Measurements from ENCODE around the gene ATG16L1.

The ATG16L1 gene

DNA sequence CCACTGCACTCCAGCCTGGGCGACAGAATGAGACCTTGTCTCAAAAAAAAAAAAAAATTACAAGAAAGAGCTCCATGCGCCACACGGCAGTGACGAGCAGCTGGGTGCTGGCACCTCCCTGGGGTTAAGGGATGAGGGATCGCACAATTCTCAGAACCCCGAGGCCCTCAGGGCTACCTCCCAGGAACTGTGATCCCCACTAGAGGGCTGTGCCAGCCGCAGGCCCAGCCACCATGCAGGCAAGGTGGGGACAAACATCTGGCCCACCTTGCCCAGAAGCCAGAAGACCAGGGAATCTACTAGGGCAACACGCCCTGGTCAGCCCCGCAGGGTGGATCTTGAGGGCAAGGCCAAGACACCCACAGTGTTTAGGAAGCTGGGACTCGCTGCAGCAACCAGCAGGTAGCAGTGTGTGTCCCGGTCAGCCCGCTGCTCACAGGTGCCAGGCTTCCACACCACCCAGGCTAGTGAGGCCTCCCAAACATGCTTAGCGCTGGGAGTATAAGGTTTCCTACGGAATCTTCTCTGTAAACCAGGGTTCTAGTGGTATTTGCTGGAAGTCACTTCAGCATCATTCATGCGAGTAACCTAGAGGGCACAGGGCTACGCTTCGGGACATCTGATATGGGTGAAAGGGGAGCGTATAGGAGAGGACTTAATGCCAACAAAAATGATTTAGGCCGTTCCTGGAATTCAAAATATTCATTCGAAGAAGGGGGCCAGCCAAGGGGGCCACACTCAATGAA, 62.9 kb downstream of the ATG16L1 start:
- H3K27ac ChIP-seq, result no peak overlapping the region
- TF ChIP-seq, protein P1, sequence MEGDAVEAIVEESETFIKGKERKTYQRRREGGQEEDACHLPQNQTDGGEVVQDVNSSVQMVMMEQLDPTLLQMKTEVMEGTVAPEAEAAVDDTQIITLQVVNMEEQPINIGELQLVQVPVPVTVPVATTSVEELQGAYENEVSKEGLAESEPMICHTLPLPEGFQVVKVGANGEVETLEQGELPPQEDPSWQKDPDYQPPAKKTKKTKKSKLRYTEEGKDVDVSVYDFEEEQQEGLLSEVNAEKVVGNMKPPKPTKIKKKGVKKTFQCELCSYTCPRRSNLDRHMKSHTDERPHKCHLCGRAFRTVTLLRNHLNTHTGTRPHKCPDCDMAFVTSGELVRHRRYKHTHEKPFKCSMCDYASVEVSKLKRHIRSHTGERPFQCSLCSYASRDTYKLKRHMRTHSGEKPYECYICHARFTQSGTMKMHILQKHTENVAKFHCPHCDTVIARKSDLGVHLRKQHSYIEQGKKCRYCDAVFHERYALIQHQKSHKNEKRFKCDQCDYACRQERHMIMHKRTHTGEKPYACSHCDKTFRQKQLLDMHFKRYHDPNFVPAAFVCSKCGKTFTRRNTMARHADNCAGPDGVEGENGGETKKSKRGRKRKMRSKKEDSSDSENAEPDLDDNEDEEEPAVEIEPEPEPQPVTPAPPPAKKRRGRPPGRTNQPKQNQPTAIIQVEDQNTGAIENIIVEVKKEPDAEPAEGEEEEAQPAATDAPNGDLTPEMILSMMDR (IDR thresholded peaks at IDR 0.05), result no peak
- no peaks in the 10 kb centered on the region for H3K4me1 ChIP-seq
- no peak overlapping the region for H3K9ac ChIP-seq
- H3K27me3 ChIP-seq (ENCODE audit: control insufficient read depth, insufficient read depth, low read length), result no peaks in the 10 kb centered on the region
- H3K36me3 ChIP-seq (ENCODE audit: control insufficient read depth, insufficient read depth, low read length), result no peaks in the 10 kb centered on the region
- H2AFZ ChIP-seq, result peak overlapping the region; percentile 58
- H3K4me3 ChIP-seq (ENCODE audit: low read depth, low read length), result no peak overlapping the region
- H3K9me3 ChIP-seq (ENCODE audit: control insufficient read depth, low read length), result no peaks in the 10 kb centered on the region
- no peak overlapping the region for H3K4me2 ChIP-seq (ENCODE audit: low read length)
- H3K79me2 ChIP-seq, result no peaks in the 10 kb centered on the region

DNA sequence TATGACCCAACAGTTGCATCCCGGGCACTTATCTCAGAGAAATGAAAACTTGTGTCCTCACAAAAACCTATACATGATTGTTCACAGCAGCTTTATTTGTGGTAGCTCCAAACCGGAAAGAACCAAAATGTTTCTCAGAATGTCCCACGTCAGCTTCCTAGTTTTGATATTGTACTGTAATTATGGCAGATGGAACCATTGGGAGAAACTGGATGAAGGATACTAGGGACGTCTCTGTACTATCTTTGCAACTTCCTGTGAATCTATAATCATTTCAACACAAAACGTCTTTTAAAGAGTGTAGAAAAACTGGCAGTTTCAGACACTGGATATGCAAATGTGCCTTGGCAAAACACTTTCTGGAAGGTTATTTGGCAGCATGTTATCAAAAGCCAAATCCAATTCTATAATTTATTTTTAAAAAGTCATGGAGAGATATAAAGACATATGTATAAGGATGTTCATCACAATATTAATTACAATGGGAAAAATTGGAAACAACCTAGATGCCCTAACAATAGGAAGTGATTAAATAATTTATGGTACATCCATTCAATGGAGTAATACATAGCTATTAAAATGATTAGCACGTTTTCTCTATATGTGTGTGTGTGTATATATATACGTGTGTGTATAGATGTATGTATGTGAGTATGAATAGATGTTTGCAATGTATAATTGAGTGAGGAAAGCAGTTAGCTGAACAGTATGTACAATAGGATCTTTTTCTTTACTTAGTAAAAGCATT, 65.9 kb downstream of the ATG16L1 start:
- H3K36me3 ChIP-seq (ENCODE audit: control insufficient read depth, insufficient read depth, low read length), result no peaks in the 10 kb centered on the region
- no peaks in the 10 kb centered on the region for H3K4me1 ChIP-seq
- H3K27me3 ChIP-seq (ENCODE audit: control insufficient read depth, insufficient read depth, low read length), result no peaks in the 10 kb centered on the region
- H3K9ac ChIP-seq, result no peak overlapping the region
- no peaks in the 10 kb centered on the region for H3K79me2 ChIP-seq
- no peak overlapping the region for H3K4me2 ChIP-seq (ENCODE audit: low read length)
- H3K27ac ChIP-seq, result no peak overlapping the region
- no peaks in the 10 kb centered on the region for H3K9me3 ChIP-seq (ENCODE audit: control insufficient read depth, low read length)
- no peak overlapping the region for H2AFZ ChIP-seq
- no peak overlapping the region for H3K4me3 ChIP-seq (ENCODE audit: low read depth, low read length)
- TF ChIP-seq, protein P1 (IDR thresholded peaks at IDR 0.05), result no peak

DNA sequence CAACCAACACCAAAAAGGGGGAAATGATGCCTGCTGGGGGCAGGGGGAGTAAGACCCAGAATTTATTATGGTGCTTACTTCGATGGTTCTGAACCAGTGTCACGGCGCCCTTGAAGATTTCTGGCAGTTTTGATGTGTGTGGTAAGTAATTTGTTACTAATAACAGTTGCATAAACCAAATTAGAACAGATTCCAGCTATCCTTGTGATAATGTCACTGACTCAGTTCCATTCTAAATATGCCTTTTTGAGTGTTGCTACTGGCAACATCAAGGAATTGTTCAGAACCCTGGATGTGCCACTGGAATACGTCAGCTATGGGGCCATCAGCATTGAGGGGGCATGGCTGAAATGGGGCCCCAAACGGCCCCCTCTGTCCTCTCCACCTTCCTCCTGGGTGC, 67.8 kb downstream of the ATG16L1 start:
- Histone ChIP-seq H3K9me3 (ENCODE audit: control insufficient read depth, low read length) (no peaks in the 10 kb centered on the region), H3K36me3 (ENCODE audit: control insufficient read depth, insufficient read depth, low read length) (no peaks in the 10 kb centered on the region), H2AFZ (no peak overlapping the region), H3K4me1 (no peaks in the 10 kb centered on the region), H3K27me3 (ENCODE audit: control insufficient read depth, insufficient read depth, low read length) (no peaks in the 10 kb centered on the region), H3K4me3 (ENCODE audit: low read depth, low read length) (no peak overlapping the region), H3K27ac (no peak overlapping the region), H3K4me2 (ENCODE audit: low read length) (no peak overlapping the region), H3K79me2 (no peaks in the 10 kb centered on the region), H3K9ac (no peak overlapping the region)
- TF ChIP-seq, protein P1 (IDR thresholded peaks at IDR 0.05), result no peak

DNA sequence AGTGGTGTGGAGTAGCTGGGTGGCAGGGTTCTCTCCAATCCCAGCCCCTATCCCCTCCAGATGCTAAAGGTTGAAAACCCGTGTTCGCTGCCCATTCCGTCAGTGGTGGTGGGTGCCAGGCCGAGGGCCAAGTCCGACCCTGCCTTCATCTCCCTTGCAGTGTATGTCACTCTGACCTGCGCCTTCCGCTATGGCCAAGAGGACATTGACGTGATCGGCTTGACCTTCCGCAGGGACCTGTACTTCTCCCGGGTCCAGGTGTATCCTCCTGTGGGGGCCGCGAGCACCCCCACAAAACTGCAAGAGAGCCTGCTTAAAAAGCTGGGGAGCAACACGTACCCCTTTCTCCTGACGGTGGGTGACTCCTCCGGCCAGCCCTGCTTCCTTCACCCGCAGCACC, 69.0 kb downstream of the ATG16L1 start:
- Histone ChIP-seq H3K79me2 (no peaks in the 10 kb centered on the region), H3K27ac (no peak overlapping the region), H3K4me3 (ENCODE audit: low read depth, low read length) (no peak overlapping the region), H3K4me1 (no peaks in the 10 kb centered on the region), H3K4me2 (ENCODE audit: low read length) (no peak overlapping the region), H3K9ac (no peak overlapping the region), H3K36me3 (ENCODE audit: control insufficient read depth, insufficient read depth, low read length) (no peaks in the 10 kb centered on the region), H3K9me3 (ENCODE audit: control insufficient read depth, low read length) (no peaks in the 10 kb centered on the region), H3K27me3 (ENCODE audit: control insufficient read depth, insufficient read depth, low read length) (no peaks in the 10 kb centered on the region), H2AFZ (no peak overlapping the region)
- TF ChIP-seq, protein P1 (IDR thresholded peaks at IDR 0.05), result no peak

All from parathyroid adenoma (tissue), 2 donors.